Stimulated activated CD4-positive, alpha-beta T cell treated with anti-CD3 and anti-CD28 coated beads, TNF-alpha, amount 100 ng/mL, for 1 hour (primary cell): Measurements from ENCODE around the gene AFG1L.
"Not testable (repeated sequence)": the region's sequence is repeated elsewhere in the genome, so short reads cannot be mapped to it uniquely, and the experiment has no call there.

Experiments used
- DNase-seq, 3 donors: peaks; one replicate each; pipeline ENCODE4 v3.0.0-alpha.2; 2020; ENCODE audit warnings: low read depth in 3 of 3, low spot score in 1 of 3

AFG1L gene

DNA sequence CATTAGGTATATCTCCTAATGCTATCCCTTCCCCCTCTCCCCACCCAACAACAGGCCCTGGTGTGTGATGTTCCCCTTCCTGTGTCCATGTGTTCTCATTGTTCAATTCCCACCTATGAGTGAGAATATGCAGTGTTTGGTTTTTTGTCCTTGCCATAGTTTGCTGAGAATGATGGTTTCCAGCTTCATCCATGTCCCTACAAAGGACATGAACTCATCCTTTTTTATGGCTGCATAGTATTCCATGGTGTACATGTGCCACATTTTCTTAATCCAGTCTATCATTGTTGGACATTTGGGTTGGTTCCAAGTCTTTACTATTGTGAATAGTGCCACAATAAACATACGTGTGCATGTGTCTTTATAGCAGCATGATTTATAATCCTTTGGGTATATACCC lies 154.9 kb downstream of the AFG1L start:
- DNase-seq, result not testable (repeated sequence)

DNA sequence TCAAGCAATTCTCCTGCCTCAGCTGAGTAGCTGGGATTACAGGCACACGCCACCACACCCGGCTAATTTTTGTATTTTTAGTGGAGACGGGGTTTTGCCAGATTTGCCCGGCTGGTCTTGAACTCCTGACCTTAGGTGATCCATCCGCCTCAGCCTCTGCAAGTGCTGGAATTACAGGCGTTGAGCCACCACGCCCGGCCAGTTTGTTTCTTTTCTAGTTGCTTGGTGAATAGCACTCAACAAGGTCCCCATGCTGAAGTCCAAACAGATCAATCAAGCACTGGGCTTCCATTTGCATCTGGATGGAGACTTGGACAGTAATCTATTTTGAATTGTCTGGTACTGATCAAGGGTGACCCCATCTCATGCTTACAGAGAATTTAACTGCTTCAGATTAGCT lies 157.0 kb downstream of the AFG1L start:
- DNase-seq, result no peak

DNA sequence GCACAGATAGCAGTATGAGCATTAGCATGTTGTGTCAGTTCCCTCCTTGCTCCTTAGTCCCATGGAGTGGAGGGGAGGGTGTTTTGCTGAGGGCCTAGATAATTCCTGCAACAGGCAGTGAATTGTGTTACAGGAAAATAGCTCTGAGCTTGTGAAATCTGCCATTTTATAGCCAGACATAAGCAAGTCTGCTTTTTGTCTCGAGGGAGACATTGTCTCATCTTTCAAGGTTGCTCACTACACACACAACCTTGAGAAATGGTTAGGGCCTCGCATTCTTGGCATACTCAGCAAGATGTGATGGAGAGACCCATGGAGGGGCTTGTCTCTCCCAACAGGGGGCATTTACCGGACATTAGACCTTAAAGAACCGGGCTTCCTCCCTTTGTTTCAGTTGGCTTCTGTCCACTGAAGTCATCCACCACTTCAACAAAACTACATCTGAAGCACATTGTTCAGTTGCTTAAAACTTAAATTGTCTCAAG lies 157.9 kb downstream of the AFG1L start:
- DNase-seq, result no peak

DNA sequence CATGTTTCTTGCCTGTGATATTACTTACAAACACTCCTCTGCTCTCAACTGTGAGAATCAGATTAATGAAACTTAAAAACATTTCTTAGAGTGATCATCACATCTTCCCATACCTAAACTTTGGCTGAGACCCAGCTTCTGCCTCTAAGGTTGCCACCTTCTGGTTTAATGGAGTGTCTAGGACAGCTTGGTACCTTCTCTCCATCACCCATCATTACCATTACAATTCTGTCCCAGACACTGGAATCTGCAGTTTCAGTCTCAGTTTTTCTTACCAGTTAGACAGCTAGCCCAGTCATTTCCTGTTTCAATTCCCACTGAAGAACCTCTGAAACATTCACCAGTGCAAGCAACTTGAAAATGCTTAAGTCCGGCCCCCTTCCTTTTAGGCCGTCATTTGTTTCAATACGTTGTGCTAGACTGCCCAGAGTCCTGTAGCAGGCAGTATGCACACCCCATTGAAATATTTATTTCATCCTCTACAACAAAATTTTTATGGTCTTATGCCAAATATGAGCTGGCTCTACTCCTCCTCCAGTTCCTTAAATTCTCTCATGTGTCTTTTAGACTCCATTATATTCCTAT lies 158.8 kb downstream of the AFG1L start:
- no peak for DNase-seq

DNA sequence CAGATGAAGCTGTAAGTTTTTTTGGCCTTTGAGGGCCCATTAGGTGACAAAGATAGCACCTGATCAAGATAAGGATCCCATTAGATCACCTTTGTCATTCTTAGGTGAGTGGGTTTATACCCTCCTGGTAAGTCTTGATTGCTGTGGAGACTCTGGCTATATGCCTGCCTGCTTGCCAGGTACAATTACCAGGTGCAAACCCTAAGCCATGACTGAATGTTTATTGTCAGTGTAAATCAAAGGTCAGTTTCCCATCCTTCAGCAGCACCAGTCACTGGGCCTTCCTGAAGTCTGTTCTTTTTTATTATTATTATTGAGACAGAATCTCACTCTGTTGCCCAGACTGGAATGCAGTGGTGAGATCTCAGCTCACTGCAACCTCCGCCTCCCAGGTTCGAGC lies 159.5 kb downstream of the AFG1L start:
- DNase-seq, result no peak

DNA sequence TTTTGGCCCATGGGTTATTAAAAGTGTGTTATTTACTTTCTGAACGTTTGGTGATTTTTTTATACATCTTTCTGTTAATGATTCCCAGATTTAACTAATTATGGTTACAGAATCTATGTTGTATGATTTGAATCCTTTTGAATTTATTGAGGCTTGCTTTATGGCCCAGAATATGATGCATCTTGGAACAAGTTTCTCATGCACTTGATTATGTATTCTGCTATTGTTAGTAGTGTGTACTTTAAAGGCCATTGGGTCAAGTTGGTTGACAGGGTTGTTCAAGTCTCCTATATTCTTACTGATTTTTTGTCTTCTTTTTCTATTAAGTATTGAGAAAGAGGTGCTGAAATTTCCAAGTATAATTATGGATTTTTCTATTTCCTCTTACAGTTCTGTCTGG lies 160.8 kb downstream of the AFG1L start:
- no peak for DNase-seq

- no peak for DNase-seq
Measured at GRCh38 chr6:108463784-108464183, 168.9 kb downstream of the AFG1L start.

DNA sequence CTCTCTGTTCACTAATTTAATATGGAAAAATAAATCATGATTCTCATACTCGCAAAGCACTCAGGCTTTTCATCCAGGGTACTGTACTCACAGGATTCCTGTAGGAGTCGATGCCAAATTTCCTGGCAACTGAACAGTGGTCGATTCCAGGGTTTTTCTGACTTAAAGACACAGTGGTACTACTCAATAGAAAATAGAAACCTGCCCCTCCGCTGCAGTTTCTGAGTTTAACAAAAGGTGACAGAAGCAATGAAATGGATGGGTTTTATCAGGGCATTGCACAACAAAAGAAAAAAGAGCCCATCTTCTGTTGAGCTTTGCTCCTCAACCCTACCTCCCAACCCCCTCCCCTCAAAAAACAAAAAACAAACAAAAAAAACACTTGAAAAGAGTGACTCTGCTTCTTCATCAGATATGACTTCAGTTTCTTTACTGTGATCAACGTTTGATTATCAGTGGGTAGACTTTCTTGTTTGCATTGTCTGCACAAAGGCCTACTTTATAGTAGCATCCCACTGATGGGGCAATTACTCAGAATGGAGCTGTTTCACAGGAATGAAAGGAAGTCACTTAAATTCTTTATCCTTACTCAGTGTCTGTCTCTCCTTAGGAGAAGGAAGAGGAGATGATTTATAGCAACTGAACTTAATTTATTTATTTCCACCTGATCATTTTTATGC lies 169.7 kb downstream of the AFG1L start:
- no peak for DNase-seq

DNA sequence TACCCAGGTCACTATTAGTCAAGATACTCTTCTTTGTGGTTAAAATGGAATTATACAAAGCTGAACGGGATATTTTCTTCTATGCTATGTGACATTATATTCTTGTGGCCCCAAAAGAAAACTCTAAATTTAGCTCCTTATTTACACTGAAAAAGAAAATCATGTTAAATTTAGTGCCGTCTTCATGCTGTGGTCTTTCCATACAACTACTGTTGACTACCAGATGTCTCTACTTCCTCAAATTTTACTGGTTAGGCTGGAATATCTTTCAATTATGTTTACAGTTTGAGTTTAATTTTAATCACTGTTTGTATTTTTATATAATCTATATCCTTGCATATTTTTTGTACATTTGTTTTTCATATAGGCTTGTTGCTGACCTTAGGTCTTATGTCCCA lies 170.2 kb downstream of the AFG1L start:
- DNase-seq, result no peak

GRCh38 chr6:108468346-108468745 lies 173.5 kb downstream of the AFG1L start:
- DNase-seq, result no peak

- no peak for DNase-seq
Measured at GRCh38 chr6:108469316-108469715, 174.5 kb downstream of the AFG1L start.

- DNase-seq, result no peak
Measured at GRCh38 chr6:108473197-108473596, 178.3 kb downstream of the AFG1L start.

DNA sequence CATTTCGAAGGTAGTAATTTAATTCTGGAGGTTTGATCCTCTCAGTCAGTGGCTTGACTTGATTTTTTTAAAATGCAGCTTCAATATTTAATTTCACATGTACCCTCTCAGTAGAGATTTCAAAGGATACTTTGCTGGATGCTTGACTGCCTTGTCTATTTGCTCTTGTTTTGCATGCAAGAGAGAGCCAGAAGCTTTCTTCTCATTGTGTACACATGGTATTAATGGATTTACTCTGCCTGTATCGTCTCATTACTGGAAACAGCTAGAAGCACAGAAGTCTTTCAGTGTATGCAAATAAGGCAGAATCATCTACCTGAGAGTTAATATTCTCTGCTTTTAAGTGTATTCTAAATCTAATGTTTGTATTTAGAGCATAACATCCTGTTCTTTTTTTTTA lies 181.5 kb downstream of the AFG1L start:
- no peak for DNase-seq

GRCh38 chr6:108476847-108477430 lies 182.1 kb downstream of the AFG1L start:
- no peak for DNase-seq

- DNase-seq, result no peak
Measured at GRCh38 chr6:108482559-108482958, 187.7 kb downstream of the AFG1L start.

- no peak for DNase-seq
Measured at GRCh38 chr6:108484016-108484415, 189.2 kb downstream of the AFG1L start.

GRCh38 chr6:108489699-108490098 lies 194.8 kb downstream of the AFG1L start:
- no peak for DNase-seq

DNA sequence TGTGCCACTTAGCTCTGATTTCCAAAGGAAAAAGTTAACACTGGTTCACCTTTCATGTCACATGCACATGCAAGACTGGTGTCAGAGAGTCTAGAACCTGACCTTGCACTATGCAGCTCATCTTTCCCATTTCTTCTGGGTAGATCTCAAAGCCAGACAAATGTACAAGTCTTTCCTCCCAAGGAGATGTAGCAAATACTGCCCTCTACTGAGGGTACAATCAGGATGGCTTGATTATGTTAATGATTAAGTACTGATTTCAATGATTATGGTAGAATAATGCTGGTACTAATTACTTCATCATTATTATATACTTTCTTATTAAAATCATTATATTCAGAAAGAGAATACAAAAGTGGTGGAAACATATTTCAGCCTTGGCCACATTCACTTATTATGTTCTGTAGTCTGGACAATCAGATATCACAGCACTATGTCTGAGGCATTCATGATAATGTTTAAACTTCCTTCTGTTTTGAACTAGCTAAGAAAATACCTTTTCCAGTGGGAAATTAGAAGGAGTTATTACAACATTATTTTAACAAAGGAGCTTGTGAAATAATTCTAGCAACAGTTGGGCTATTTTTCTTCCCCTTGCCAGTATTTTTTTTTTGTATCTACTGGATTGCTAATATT lies 197.4 kb downstream of the AFG1L start:
- no peak for DNase-seq

DNA sequence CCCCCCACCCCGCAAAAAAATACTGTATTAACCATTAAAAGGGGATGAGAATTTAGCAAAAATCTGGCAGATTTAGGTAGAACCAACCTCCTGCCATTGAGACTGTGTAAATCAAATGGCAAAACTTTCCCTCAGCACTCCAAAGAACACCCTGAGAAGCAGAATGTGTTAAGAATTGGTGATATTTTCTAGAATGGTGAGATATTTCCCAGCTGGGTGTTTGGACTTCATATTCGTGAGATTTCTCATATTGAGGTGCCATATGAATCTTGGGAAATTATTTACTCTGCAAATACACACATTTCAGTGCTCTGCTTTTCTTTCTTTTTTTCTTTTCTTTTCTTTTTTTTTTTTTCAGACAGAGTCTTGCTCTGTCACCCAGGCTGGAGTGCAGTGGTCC lies 199.6 kb downstream of the AFG1L start:
- no peak for DNase-seq

GRCh38 chr6:108497883-108498282 lies 203.0 kb downstream of the AFG1L start:
- no peak for DNase-seq

- no peak for DNase-seq
Measured at GRCh38 chr6:108501559-108501958, 206.7 kb downstream of the AFG1L start.

GRCh38 chr6:108502832-108503231 lies 208.0 kb downstream of the AFG1L start:
- DNase-seq, result no peak
